ELF-1 (cell line): ENCODE results near the gene LITAFD.
A peak's percentile ranks its signal among the peaks of the same experiment; 100 is the strongest.
"Not testable (repeated sequence)": the region's sequence is repeated elsewhere in the genome, so short reads cannot be mapped to it uniquely, and the experiment has no call there.

Experiments
- DNase-seq: peaks from one replicate; pipeline ENCODE4 v3.0.0-alpha.2; 2016; ENCODE audit warnings: low read depth, low spot score

LITAFD gene

DNA sequence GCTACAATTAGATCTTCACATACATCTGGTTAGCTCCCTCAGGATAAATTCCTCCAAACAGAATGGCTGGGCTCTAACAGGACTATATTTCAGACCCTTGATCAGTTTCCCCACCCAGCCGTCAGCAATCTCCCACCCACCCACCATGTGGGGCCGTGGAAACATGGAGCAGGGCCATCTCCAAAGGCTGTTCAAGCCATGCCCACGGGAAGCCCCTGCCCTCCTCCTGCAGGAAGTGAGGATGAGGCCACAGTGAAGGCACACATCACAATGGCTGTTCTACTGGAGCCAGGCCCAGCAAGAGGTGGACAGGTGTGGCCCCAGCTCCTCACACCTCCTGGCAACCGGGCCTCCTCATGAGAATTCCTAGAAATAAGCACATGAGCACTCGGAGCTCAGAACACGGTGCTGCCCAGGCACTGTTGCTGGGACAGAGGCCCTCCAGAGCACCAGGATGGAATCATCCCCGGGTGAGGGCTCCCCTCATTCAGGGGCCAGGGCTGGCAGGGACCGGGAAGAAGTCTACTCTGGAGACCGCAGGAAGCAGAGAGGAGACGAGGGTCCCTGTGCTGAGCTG is at the start of gene LITAFD:
Gene LITAFD, plus strand, starts transcription at position 311 of the 577 bp plus-strand sequence. CDS start 2,005 bp downstream, outside the sequence.
- DNase-seq = no peak

GRCh38 chr16:8832717-8833105 is 49.4 kb upstream of the LITAFD start:
- peak; percentile 41 for DNase-seq

GRCh38 chr16:8836797-8837196 is 45.4 kb upstream of the LITAFD start:
- DNase-seq = not testable (repeated sequence)

DNA sequence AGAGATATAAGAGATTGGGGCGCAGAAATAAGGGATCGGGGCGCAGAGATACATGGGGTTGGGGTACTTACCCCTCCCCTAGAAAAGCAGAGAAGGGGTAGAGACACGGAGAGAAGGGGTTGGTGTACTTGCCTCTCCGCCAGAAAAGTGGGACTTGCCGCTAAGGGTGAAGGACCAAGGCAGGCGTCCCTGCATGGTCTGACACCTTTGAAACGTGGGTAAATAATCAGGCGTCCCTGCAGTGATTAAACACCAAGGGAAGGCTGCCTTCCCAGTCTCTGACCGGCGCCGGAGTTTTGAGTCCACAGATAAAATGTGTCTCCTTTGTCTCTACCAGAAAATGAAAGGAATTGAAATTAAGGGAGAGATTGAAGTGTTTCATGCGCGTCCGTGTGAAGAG is 44.6 kb upstream of the LITAFD start:
- DNase-seq = not testable (repeated sequence)

GRCh38 chr16:8842016-8842415 is 40.1 kb upstream of the LITAFD start:
- not testable (repeated sequence) for DNase-seq

GRCh38 chr16:8843296-8843695 is 38.9 kb upstream of the LITAFD start:
- DNase-seq = not testable (repeated sequence)

DNA sequence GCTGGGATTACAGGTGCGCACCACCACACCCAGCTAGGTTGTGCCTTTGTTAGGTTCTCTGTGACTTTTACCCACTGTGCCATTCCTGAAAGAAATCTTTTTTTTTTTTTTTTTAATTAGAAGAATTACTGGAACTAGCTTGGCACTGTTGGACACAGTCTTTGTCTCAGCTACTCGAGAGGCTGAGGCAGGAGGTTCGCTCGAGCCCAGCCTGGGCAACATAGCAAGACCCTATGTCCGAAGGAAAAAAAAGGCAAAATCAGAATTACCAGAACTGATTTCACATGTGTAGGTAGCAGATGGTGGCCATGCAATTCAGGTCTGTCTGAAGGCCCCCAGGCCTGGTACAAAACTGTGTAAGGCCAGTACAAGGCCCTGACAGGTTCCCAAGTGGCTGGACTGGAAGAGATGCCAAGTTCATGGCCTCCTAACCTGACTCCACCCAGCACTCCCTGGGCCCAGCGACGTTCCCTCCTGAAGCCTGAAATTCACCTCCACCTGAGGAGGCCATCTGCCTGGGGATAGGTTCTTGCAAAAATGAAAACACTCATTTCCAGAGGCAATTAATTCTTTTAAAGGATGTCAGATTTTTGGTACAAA is 36.4 kb upstream of the LITAFD start:
- no peak for DNase-seq

DNA sequence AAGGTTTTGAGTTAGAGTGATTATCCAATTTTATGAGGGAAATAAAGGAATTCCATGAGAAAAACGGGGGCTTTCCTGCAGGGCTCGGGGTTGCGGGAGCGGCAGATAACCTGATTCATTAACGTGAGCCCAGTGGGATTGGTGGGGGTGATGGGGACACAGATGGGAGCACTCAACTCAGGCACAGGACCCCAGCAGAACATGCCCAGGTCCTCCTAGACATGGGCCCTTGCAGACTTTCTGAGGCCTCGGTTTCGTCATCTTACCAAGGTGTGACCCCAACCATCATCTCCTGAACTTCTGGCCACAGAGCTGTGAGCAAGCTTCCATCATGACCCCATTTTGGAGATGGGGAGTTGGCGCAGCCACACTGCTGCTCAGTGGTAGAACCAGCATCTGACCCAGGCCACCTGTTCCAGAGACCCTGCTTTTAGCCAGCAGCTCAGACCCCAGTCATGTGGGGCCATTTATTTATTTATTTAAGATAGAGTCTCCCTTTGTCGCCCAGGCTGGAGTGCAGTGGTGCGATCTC is 35.7 kb upstream of the LITAFD start:
- no peak for DNase-seq

DNA sequence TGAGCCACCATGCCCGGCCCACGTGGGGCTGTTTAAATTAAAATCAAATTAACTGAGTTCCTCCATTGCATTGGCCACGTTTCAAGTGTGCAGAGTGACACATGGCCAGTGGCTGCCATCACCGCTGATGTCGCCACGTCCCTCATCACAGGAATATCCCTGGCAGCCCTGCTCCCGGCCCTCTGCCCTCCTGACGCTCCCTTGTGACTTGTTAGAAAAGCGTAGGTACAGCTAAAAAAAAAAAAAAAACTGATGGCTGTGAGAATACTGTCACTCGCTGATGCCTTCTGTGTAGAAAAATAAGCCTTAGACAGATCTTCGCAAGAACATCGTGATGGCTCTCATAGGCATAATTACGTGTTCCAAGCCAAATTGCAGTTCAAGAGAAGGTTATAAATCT is 35.0 kb upstream of the LITAFD start:
- DNase-seq = no peak

- DNase-seq = no peak
These were observed 34.5 kb upstream of the LITAFD start for GRCh38 chr16:8847623-8848022.

DNA sequence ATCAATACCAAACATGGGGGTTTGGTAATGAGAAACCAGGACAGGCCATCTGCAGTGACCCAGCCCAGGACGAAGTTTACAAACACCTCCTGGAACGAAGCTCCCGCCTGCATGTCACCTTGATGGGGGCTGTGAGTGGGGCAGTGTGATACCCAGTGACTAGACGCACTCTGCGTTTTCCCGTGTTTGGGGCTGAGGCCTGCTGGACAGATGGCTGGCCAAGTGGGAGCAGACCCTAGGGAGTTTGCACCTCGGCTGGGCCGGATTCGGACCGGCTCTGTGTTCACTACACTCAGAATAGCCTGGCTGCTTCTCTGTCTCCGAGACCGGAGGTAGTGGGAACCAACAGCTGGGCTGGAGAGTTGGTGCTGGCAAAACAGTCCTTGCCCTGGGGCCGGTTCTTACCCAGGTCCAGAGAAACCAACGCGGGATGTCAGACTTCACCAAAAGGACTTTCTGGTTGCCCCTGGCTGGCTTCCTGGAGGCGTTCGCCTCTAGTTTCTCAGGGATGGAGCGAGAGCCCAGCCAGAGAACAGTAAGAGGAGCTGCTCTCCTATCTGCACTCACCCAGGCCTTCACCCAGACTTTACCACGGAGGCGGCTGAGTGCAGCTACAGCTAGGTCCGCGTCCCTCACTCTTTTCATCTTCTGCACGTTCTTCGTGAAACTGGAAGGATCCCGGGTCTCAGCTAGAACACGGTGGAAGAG is 33.8 kb upstream of the LITAFD start:
- peak; percentile 17 for DNase-seq

GRCh38 chr16:8848939-8849391 is 33.2 kb upstream of the LITAFD start:
- DNase-seq = peak; percentile 3

DNA sequence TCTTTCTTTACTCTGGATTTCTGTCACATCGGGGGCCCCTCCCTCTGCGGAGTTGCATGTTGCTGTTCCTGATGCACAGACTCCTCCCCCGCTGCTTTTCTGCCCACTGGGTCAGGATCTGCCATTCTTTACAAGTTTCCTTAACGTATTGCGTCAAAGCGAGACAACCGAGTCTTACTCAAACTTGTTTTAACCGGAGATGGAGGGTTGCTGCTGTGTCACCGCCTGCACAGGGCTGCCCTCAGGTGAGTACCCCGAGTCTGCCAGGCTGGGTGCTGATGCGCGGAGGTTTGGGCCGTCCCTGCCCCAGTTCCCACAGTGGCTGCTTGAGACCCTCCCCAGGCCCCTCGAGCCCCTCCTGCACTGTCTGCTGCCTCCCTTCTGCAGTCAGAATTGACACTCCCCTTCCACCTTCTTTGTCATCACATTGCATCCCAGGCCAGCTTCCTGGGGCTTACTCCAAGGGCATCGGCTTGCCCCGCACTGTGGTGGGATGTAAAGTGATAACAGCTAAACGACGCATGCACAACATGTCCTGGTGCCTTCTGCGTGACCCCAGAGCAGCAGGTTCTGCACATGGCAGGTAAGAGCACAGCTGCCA is 32.6 kb upstream of the LITAFD start:
- no peak for DNase-seq

GRCh38 chr16:8850279-8850885 is 31.8 kb upstream of the LITAFD start:
- DNase-seq = peak; percentile 10

DNA sequence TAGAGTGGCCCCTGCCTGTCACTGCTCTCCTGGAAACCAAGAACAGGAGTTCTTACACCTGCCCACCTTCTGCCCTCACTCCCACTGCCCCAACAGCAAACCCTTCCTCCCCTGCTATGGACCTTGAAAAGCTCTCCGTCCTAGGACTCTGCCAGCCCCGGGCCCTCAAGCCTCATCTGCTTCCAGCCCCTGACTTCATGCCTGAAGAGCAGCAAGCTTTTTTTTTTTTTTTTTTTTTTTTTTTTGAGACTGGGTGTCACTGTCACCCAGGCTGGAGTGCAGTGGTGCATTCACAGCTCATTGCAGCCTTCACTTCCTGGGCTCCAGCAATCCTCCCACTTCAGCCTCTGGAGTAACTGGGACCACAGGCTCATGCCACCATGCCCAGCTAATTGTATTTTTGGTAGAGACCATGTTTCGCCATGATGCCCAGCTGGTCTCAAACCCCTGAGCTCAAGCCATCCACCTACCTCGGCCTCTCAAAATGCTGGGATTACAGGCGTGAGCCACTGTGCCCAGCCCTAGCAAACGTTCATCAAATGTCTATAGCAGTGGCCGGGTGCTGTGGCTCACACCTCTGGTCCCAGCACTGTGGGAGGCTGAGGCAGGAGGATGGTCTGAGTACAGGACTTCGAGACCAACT is 30.3 kb upstream of the LITAFD start:
- no peak for DNase-seq

DNA sequence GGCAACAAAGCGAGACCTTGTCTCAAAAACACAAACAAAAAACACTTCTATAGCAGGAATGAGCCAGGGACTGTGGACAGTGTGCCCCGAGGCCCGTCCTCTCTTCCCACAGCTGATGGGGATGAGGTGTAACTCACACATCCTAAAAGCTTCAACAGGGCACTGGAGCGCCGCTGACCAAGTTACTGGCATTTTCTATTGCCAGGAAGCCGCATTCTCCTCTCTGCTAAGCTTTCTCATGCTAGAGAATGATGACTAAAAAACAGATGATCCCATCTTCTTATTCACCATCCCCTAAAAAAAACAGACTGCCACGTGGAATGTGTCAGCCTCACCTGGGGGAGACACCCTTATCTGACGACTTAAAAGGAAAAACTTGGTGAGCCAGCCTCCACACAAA is 29.6 kb upstream of the LITAFD start:
- no peak for DNase-seq

DNA sequence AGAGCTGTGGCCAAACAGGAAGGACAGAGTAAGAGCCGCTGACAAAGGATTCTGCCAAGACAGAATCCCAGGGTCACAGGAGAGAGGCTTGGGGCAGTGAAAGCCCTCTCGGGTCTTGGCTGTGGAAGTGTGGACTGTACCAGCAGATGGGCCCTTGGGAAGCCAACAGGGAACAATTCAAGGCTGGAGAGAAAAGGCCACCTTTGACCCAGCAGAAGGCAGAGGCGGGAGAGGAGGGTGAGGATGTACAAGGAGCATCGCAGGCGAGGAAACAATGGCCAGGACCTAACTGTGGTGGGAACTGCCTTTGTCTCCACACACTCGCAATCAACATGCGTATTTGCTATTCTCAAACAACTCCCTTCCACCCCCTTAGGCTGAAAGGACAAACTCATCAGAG is 29.0 kb upstream of the LITAFD start:
- no peak for DNase-seq

DNA sequence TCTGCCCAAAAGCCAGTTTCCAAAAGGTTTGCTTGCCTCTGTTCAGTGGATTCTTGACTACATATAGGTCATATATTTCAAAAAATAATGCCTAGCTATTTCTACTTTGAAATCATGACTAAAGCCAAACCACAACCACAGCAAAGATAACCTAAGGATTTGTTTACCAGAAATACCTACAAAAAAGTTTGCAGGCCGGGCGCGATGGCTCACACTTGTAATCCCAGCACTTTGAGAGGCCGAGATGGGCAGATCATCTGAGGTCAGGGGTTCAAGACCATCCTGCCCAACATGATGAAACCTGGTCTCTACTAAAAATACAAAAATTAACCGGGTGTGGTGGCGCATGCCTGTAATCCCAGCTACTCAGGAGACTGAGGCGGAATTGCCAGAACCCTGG is 28.5 kb upstream of the LITAFD start:
- DNase-seq = no peak

DNA sequence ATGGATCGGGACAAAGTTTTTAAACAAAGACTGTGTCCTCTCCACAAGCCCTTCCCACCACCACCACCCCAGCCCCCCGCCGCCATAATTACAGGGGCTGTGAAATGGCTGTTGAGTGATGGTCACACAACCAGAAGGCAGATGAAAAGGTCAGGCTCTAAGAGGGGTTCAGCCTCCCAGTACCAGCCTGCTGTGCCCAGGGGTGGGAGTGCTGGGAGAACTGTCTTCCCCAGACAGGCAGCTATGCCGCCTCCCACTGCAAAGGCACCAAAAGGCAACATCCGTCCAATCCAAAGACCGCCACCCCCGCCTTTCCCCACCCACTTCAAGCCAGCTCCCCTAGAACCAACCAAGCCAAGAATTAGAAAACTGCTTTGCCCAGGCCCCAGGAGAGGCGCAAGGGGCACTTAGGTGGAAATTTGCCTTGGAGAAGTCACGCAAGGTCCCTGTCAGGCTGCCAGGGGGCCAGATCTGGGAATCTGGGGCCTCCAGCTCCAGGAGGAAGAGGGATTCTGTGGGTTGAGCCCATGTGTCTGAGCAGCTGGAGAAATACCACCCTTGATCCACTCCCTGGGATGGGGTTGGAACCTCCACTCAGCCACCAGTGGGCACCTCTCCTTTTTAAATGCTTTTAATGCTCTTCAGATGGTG is 27.7 kb upstream of the LITAFD start:
- DNase-seq = no peak

GRCh38 chr16:8855051-8855786 is 26.9 kb upstream of the LITAFD start:
- DNase-seq = no peak
